HG03196 (cell line): ENCODE results near the gene CSNK1E.

Experiments
- ATAC-seq: cut with Tn5 transposase; IDR thresholded peaks from one replicate; pipeline ENCODE4 v1.9.1; 2021; ENCODE audit not compliant: unreplicated experiment

The CSNK1E gene

DNA sequence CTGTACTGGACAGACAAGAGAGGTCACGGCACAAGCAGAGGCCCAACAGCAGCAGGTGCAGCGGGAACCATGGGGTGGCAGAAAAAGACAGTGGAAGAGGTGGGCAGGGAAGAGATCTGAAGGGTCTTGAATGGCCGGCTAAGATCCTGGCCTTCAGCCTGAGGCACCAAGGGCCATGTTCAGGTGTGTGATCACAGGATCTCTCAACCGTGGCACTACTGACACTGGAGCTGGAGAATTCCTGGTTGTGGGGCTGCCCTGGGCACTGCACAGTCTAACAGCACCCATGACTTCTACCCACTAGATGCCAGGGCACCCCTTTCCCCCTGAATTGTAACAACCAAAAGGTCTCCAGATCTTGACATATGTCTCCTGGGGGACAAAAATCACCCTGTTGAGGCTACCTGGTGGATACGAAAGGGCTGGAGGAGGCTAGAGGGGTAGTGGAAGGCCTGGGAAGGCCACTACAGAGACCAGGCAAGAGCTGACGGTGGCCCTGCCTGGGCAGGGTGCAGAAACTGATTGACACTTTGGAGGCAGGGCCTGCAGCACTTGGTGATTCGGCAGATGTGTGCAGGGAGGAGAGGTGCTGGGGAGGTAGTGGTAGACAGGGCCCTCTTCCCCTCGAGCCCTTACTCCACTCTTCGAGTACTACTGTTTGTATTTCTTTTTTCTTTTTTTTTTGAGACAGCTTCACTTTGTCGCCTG lies 8.3 kb downstream of the CSNK1E start:
- ATAC-seq = no peak

DNA sequence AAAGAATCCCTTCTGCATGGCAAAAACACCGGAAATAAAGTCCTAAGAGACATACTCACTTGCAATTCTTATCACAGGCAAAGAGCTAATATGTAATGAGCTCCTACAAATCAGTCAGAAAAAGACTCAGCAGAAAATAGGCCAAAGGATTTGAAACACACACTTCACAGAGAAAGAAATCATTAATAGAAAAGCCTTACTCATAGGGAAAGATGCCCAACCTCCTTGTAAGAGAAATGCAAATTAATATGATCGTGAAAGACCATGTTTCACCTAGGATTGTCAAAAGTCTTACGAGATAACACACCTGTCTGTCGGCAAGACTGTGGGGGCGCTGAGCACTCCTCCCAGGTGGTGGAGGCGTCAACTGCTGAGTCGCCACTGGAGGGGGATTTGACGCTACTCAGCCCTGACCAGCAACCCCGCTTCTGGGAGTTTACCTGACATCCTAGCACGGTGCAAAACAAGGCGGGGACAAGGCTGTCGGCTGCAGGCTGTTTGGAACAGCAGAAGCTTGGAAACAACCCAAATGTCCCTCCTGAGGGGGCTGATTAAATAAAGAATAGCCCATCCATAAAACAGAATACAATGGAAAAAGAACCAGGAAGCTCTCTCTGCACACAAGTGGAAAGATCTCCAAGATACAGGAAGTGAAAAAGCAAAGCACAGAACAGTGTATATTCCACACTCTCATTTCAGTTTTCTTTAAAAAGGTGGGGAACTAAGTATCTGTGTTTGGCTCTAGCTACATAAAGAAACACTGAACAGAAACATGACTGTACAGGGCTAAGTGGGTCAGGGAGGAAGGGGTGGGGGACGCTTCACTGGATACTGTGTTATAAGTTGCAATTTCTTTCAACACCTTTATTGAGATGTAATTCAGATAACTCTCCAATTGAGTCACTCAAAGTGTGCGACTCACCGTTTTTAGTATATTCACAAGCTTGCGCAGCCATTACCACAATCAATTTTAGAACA lies 11.5 kb downstream of the CSNK1E start:
- peak; percentile 58 for ATAC-seq

DNA sequence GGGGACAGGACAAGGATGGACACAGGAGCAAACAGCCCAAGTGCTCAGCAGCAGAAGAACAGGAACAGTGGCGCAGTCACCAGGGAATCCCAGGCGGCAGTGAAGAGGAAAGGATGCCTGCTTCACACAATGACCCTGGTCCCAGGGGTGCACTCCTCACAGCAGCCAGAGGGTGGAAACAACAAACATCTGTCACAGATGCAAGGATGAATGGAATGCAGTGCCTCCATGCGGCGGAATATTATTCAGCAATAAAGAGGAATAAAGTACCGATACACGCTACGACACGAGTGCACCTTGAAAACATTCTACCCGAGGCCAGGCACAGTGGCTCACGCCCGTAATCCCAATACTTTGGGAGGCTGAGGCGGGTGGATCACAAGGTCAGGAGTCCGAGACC lies 12.7 kb downstream of the CSNK1E start:
- ATAC-seq = no peak

DNA sequence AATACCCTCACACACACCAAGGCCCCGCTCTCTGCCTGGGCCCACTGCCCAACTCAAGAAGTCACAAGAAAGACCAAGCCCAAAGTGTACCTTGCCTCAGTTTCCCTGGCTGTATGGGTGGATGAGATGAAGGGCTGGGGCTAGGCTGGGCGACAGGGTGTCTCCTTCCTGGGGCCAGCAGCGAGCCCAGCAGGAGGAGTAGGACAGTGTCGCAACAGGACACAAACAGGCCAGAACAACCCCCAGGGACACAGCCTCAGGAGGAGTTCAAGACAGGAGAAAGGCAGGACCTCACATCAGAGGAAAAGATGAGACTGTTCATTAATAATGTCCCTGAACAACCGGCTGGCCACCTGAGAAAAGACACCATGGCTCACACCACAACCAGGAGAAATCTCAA lies 13.3 kb downstream of the CSNK1E start:
- ATAC-seq = no peak

DNA sequence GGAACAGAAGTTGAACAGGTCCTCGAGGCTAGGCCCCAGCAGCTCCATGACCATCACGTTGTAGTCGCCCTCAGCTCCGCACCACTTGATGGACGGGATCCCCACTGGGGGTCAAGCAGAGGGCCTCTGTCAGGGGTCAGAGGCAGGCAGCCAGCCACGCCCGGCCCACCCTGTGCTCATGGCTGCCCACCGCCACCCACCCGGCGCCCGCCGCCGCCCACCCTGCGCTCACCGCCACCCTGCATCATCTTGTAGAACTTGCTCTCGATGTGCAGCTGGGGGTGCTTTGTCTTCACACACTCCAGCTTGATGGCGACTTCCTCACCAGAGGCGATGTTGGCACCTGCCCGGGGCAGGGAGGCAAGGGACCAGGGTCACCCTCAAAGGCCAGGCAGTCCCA lies 14.3 kb downstream of the CSNK1E start:
- no peak for ATAC-seq

DNA sequence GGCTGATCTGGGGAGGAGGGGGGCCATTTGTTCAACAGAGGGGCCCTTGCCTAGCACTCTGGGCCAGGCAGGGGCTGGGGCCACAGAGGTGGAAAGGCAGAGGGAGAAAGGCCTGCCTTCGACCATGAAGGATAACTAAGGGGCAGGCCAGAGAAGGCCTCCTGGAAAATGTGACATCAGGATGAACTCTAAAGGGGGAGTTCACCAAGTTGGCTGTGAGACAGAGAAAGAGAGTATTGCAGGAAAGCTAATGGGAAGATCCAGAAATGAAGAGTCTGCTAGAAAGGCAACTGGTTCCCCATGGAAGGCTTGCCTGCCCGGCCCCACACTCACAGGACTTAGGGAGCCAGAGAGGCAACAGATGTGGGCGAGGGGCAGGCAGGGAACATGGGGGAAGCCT lies 16.3 kb downstream of the CSNK1E start:
- ATAC-seq = no peak

DNA sequence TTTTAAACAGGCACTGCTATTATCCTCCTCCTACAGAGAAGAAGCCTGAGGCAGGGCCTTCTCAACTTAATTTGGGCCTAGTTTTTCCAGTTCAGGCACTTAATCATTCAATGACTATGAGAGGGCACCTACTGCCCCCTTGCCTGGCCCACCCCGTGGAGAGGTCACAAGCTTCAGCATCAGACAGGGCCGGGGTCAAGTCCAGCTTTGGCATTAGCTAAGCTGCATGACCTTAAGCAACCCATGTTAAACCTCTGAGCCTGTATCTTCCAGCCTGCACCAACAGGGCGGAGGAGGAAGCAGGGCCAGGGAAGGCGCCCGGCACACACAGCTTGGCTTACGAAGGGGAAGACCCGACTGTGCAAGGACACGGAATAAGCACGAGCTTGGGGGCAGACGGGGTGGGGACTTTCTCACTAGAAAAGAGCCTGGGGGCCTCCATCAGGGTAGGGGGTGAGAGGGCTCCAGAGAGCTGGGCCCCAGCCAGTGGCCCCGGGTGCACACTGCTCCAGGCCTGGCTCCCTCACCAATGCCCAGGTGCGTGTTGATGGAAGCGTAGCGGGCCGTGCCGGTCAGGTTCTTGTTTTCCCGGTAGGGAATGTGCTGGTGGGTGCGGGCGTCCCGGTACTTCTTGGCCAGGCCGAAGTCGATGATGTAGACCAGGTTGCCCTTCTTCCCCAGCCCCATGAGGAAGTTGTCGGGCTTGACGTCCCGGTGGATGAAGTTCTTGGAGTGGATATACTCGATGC lies 16.9 kb downstream of the CSNK1E start:
- ATAC-seq = no peak

DNA sequence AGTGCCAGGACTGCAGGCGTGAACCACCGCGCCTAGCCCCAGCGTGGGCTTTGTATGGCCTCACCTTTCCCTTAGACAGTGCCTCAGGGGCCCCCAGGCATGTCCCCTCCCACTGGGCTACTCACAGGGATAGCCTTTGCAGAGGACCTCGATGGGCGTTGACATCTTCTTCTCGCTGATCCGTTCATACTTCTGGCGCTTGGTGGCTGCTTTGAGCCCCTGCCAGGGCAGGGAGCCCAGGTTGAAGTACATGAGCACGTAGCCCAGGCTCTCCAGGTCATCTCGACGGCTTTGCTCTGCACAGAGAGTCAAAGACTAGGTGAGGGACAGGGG lies 17.5 kb downstream of the CSNK1E start:
- no peak for ATAC-seq

DNA sequence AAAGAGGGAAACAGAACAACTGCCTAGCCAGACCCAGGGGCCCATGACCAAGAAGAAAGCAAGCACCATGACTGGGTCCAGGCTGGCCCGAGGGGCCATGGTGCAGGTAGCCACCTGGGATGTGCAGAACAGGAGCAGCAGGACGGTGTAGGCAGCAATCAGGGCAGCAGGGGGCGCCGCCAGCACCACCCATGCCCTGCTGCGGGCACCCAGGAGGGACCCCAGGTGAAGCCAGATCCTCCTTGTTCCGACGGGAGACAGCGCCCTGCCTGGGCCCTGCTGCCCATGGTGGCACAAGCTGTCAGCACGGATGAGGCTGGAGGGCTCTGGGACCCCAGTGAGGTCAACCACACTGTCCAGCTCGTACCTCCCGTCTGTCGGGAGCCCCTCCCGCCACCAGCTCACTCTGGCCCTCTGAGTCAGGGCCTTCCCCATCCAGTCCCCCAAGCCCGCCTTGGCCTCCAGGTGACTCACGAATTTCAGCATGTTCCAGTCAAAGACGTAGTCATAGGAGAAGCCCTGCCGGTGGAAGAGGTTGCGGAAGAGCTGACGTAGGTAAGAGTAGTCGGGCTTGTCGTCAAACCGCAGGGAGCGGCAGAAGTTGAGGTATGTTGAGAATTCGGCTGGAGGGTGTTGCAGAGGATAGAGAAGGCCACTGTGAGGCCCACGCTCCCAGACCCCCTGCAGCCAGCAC lies 18.8 kb downstream of the CSNK1E start:
- ATAC-seq = no peak

DNA sequence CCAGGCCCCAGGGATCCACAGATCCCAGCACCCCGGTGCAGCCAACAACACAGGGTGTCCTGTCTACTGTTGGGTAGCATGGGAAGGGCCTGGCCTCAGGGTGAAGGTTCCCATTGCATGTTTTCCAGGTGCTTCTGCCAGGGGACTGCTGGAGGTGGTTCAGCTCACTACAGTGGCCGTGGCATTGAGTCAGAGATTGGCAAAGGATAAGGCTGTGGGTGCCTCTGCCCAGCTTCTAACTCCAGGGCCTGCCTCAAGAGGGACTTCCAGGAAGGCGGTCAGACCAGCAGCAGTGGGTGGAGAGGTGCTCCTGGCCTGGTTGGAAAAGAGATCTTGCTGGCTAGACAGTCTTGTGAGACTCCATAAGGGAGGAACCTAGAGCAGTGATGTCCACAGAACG lies 20.9 kb downstream of the CSNK1E start:
- ATAC-seq = no peak

DNA sequence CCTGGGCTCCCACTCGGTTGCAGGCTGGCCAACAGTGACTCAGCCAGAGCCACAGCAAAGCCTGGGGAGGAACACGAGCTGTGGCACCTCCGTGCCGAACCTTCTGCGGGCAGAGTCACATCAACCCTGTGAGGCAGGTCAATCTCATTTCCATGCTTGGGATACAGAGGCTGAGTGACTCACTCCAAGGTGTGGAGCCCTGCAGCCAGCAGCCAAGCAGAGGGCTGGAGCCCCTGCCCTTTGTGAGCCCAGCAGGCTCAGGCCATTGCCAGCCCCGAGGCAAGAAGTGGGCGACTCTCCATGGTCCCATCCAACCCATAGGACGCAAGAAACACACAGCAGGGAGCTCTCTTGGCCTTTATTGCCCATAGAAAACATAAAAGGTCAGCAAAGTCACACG lies 21.4 kb downstream of the CSNK1E start:
- ATAC-seq = no peak

DNA sequence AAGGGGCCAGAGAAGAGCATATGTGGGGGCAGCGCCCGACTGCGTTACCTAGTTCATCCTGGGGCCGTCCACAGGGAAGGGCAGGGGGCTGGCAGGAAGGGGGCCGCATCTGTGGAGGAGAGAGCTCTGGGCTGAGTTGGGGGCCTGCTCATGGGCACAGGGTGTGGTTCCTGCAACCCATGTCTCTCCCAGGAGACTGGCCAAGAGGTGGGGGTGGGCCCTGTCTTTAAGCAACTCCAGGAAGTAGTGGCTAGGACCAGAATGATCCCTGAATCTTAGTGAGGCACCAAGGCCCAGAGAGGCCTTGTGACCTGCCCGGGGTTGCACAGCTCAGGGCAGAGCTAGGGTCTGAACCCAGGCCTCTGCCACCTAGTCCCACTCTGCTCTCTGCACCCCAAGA lies 21.9 kb downstream of the CSNK1E start:
- ATAC-seq = no peak

DNA sequence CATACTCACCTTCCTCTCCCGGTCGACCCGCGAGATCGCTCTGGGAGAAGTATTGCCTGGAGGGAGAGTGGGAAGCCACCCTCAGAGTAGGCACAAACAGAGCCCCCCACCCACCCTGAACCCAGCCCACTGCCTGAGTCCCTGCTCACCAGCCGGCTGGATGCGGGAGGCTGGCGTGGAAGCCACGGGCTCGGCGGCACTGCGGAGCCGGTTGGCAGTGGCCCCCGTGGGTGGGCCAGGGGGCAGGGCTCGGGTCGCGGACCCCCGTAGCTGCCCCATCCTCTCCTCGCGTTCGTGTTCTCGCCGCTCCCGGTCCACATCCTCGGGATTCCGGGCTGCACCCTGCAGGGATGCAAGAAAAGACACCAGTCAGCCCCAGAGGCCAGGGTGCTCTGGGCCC lies 23.0 kb downstream of the CSNK1E start:
- no peak for ATAC-seq

DNA sequence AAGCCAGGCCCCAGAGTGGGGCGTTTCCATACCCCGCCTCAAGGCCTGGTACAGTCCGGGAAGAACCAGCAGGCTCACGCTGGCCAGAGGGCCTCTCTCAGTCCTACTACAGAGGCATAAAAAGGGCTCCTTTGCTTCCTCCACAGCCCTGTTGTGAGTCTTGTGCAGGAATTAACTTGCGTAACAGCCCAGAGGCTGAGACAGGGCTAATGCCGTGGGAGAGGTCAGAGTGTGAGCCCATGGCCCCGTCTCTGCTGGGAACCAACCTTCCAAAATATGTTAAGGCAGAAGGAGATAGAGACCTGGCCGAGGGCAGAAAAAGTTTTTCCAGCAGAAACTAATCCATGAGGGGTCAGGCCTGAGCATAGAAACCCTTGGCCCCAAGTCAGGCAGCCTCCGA lies 24.5 kb downstream of the CSNK1E start:
- ATAC-seq = no peak

DNA sequence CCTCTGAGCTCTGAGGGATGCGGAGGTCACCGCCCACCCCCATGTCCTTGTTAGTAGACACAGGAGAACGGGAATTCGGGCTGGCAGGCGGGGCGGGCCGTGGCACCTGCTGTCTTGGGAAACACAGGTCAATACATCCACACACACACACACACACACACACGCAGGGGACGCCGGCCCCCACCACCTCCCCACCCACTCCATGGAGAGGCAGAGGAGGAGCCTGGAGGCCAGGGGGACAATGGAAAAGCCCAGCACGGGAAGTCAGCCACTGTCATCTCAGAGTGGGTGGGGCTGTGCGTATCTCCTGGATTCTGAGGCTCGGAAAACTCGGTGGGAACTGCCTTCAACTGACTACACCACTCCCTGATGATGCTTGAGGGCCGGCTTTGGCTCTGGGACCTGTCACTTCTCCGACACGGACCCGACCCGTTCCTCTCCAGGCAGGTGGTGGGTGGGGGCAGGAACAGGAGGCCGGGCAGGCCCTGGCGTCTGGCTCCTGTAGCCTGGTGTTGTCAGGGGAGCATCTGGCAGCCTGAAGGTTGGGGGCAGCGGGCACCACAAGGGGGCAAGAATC lies 25.9 kb downstream of the CSNK1E start:
- ATAC-seq = no peak

DNA sequence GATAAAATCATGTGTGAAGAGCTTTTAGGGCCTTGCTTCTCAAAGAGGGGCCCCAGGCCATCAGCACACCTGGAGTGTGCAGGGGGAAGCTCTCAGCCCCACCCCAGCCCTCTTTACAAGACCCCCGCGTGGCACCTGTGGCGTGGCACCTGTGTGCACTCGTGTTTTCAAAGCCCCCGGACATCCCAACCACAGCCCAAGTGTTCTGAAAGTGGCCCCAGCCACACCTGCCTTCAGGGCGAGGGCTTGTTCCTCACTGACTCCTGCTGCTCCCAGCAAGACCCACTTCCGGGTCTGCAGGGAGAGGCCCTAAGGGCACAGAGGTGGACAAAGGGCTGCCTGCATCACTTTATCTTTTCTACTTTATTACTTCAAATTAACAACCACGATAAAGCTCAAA lies 26.9 kb downstream of the CSNK1E start:
- no peak for ATAC-seq

DNA sequence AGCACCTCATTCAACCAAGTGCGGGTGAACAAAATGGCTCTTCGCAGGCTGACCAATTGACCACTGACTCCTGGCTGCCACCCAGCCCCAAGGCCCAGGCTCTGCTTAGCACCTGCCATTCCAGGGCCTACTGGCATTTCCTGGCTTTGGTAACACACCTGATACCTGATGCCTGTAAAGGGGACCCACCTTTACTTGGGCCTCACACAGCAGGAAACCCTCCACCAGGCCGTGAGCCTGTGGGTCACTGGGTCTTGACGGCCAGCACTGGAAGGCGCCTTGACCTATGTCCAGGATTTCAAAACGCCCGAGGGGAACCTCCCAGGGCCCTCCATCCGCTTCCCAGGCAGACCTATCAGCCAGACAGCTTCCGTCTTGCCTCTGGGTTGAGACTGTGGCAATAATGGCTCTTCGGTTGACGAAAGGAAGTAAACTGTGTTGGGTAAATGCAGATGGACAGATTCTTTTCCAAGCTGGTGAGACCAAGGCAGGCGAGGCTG lies 27.6 kb downstream of the CSNK1E start:
- no peak for ATAC-seq

DNA sequence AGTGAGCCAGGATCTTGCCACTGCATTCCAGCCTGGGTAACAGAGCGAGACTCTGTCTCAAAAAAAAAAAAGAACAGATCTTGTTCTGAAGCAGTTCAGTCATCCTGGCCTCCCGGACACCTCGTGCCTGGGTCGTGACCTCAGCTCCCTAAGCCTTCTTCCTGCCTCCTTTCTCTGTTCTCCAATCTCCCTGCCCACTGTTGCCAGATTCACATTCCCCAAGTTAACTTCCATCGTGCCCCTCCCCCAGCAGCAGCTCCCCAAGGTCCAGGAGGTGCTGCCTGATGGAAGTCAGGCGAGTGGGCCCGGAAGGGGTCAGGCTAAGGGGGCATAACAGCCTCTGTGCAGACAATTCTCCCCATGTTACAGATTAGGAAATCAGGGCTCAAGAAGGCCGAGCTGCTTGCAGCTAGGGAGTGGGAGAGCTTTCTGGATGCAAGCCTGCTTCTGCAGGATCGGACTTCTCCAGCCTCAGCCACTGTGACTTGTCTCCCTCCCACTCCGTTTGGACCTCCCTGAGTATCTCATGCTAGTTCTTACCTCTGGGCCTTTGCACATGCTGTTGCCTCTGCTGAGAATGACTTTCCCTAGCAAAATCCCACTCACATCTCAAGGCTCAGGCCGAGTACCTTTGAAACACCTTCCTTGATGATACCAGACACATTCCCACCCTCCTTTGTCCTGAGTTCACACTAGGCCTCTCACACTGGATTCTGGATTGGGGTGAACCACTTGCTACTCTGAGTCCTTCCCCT lies 30.1 kb downstream of the CSNK1E start:
- ATAC-seq = no peak

DNA sequence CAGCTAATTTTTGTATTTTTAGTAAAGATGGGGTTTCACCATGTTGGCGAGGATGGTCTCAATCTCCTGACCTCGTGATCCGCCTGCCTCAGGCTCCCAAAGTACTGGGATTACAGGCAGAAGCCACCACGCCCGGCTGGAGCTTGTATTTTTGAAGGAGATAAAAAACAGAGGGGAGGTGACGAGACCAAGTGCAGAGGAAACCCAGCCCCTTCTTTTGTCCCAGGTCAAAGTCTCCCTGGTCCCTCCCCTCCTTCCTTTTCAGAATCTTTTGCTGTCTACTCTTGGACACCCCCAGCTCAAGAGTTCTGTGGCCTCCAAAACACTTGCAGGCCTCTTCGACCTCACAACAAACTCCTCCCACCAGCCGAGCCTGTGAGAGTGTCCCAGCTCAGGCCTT lies 32.2 kb downstream of the CSNK1E start:
- ATAC-seq = no peak

DNA sequence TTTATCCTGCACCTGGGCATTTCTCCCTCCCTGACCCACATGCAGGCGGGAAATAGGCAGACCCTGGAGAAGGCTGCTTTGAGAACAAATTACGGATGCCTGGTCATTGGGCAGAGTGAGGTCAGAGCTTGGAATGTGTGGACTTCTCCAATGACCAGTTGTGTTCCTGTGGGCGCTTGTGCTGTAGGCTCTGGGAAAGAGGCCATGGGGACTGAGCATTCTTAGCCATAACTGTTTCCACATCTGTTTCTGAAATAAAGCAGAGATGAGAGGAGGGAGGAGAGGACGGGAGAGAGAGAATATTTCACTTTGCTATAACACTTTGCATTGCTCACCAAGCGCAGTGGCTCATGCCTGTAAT lies 33.2 kb downstream of the CSNK1E start:
- no peak for ATAC-seq
